Activated gamma-delta T cell treated with anti-CD3 and anti-CD28 coated beads, Interleukin-2, amount 50 U/mL, for 16 hours (primary cell): ENCODE measurements around the gene GDPGP1.

Experiments used
- DNase-seq: peaks from one replicate; pipeline ENCODE4 v3.0.0-alpha.2; 2020; ENCODE audit warnings: low read depth

GDPGP1 gene

DNA sequence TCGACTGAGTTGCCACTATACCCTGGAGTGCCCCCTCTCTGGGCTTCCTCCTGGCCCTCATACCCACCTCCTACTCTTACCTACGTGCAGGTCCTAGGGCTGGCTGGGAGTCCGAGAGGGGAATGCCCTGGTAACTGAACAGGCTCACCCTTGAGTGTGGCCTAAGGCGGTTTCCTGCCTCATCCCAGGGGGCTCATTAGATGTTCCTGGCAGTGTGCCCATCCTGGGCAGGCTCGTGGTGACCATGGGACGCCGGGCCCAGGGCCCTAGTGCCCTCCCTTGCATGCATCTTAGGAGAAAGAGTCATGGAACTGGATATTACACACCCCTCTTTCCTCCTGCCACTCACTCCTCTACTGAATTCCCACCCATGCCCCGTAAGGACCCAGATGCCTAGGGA is 30.1 kb upstream of the GDPGP1 start:
- no peak for DNase-seq

GRCh38 chr15:90205050-90205848 is 28.8 kb upstream of the GDPGP1 start:
- DNase-seq: no peak

GRCh38 chr15:90205886-90206285 is 28.1 kb upstream of the GDPGP1 start:
- no peak for DNase-seq

DNA sequence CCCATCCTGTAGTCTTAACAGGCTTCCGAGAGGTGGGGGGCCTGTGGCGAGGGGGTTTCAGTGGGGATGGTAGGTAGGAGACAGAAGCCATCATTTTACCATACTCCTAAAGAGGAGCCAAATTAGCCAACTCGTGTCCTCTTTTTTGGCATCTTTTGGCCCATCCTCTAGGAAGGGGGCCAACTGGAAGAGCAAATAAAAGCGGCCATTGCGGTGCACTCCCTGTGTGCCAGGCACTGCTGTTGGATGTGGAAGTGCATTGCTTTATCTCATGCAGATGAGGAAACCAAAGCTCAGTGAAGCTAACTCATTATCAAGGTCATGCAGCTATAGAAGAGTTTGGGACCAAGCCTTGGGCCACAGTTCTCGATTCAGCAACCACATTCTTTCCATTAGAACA is 26.8 kb upstream of the GDPGP1 start:
- no peak for DNase-seq

DNA sequence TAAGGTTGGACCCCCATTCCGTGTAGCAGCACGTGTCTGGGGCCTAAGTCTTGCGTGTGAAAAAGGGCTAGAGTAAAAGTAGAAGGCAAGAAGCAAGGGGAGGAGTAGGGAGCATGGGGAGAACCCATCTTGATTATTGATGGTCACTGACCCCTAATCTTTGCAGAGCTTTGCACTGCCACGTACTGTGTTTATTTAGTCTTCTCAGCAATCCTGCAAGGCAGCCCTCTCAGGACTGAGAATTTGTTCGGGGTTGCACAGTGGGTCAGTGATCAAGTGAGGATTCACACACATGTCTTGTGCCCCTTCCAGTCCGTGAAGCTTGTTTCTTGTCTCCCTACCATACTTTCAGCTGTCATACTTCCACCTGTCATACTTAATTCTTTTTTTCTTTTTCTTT is 25.7 kb upstream of the GDPGP1 start:
- no peak for DNase-seq

GRCh38 chr15:90209591-90209990 is 24.4 kb upstream of the GDPGP1 start:
- DNase-seq: no peak

- DNase-seq: no peak
Observed at GRCh38 chr15:90210593-90210992, 23.4 kb upstream of the GDPGP1 start.

DNA sequence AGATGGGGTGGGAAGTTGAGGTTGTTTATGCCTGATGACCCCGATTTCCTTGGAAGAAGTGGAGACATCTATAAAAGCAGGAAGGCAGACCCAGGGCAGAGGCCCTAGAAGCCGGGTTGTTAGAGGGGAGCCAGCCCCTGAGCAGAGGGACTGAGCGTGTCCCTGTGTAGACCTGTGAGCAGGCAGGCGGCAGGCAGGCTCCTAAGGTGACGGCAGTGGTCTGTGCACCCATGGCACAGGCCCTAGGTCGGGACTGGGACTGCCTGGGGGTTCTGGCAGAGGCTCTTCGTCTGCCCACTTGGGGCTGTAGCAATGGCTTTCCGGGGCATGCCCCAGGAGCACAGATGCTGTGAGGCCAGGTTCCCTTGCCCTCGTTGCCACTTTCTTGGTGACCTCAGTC is 23.0 kb upstream of the GDPGP1 start:
- DNase-seq: no peak

GRCh38 chr15:90211440-90212143 is 22.4 kb upstream of the GDPGP1 start:
- no peak for DNase-seq

- no peak for DNase-seq
Observed at GRCh38 chr15:90212221-90213098, 21.5 kb upstream of the GDPGP1 start.

- DNase-seq: no peak
Observed at GRCh38 chr15:90213122-90213817, 20.7 kb upstream of the GDPGP1 start.

- no peak for DNase-seq
Observed at GRCh38 chr15:90213818-90214204, 20.2 kb upstream of the GDPGP1 start.

DNA sequence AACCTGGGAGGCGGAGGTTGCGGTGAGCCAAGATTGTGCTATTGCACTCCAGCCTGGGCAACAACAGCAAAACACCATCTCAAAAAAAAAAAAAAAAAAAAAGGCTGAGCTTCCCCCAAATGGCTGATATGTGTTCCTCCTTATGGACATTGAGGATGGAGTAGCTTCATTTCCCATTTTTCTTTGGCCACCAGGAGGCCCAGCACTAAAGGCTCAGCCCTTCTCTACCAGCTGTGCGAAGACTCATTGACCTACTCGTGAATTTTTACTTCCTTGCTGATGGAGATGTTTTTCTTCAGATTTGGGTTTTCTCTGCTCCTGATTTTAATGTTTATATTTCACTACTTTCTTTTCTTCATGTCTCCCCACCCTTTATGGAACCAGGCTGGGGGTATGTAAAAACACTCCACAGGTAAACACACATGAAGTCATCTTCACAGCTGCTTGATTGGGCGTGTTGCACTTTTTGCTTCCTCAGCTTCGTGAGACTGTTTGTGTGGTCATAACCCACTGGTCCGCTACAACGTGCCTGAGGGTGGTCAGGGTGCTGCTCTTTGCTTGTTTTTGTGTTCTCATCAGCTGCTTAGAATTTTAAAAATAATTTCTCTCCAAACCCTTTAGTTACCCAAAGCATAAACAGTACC is 19.3 kb upstream of the GDPGP1 start:
- no peak for DNase-seq

GRCh38 chr15:90217671-90218394 is 16.2 kb upstream of the GDPGP1 start:
- no peak for DNase-seq

GRCh38 chr15:90219421-90220141 is 14.4 kb upstream of the GDPGP1 start:
- DNase-seq: peak; percentile 38

- no peak for DNase-seq
Observed at GRCh38 chr15:90221246-90221900, 12.6 kb upstream of the GDPGP1 start.

- no peak for DNase-seq
Observed at GRCh38 chr15:90222547-90222946, 11.5 kb upstream of the GDPGP1 start.

GRCh38 chr15:90223441-90224165 is 10.4 kb upstream of the GDPGP1 start:
- no peak for DNase-seq

DNA sequence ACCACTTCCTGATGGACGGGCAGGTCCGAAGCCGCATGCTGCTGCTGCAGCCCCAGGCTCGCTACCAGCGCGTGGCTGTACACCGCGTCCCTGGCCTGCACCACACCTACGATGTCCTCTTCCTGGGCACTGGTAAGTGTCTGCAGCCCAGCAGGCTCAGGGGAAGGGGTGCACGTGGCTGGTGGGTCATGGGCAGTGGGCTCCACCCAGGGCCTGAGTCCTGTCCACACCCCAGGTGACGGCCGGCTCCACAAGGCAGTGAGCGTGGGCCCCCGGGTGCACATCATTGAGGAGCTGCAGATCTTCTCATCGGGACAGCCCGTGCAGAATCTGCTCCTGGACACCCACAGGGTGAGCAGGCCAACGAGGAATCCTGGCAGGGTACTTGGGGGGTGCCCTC is 9.0 kb upstream of the GDPGP1 start:
- no peak for DNase-seq
